Stimulated activated CD8-positive, alpha-beta memory T cell treated with anti-CD3 and anti-CD28 coated beads, Interleukin-4, amount 100 ng/mL, for 4 hours (primary cell): ENCODE measurements around the gene PSIP1.
"Not testable (repeated sequence)": the region's sequence is repeated elsewhere in the genome, so short reads cannot be mapped to it uniquely, and the experiment has no call there.

ENCODE experiments used
- DNase-seq, 2 donors: peaks; one replicate each; pipeline ENCODE4 v3.0.0-alpha.2; 2020; ENCODE audit warnings: low read depth in 2 of 2, low spot score in 1 of 2

Gene PSIP1

DNA sequence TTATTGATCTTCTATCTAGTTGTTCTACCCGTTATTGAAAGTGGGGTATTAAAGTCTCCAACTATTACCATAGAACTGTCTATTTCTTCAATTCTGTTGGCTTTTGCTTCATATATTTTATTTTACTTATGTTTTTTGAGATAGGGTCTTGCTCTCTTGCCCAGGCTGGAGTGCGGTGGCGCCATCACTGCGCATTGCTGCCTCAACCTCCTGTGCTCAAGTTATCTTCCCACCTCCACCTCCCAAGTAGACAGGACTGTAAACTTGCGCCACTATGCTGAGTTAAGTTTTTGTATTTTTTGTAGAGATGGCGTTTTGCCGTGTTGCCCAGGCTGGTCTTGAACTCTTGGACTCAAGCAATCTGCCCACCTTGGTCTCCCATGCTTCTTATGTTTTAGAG is 71.9 kb downstream of the PSIP1 start:
- DNase-seq: no peak

DNA sequence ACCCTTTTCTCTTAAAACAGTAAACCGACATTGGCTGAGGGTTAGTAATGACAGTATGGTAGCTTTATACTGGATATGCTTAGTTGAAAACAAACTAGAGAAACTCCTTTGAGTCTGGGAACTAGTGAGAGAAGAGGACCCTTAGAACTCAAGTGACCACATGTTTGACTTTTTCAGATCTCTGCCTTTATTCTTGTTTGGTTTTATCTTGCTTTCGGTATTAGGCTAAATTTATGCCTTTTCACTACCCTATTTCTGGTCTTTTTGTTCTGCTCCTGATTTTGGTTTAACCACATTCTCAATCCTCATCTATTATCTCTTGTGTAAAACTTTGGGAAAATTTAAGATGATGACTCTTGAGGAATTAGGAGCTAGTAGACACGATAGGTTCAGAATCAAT is 77.1 kb downstream of the PSIP1 start:
- no peak for DNase-seq

DNA sequence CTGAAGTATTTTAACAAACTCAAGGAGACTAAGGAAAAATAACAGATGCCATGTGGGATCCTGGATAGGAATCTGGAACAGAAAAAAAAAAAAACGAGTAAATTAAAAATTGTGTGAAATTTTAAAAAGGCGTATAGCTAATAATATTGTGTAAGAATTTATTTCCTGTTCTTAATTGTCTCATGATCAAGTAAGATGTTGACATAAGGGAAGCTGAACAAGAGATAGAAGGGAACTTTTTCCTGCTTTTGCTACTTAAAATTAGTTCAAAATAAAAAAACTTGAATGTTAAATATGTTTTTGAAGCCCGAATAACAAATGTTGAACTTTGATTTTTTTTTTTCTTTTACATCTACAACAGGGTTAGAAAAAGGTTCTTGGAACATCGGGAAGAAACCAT is 77.6 kb downstream of the PSIP1 start:
- no peak for DNase-seq

DNA sequence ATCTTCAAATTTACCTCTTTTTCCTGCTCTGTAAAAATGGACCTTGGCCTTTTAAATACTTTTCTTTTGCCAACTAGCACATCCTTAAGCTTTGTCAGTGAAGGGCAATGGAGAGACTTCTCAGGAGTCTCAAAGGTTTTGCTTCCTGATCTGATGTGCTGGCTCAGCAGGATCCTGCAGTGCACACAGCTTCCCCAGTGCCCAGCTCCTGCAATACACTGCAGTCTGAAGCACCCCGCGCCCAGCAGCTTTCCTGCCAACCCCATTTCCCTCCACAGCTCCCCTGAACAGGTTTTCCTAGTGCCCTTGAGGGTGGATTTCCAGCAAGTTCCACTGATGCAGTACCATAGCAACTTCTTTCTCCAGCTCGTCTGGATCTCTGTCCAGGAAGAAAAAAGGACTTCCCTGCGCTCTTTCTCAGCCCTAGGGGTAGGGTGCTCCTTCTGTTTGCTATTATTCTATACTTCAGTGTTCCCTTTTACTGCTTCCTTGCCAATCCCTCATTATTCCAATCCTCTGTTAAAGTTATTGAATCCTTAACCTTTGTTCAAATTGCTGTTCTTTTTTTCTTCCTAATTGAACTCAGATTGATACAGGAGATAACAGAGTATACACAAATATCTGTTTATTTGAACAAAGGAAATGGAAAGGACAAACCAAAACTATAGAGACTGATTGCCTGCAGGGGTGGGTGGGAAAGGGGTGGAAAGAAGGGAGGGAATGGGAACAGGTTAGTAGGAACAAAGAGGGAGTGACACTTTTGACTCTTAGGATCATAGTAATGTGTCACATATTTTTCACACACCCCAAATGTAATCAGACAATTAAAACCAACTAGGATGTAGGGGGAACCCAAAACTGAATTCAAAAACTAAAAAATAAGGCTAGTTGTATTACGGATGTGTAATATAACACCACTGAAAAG is 79.6 kb downstream of the PSIP1 start:
- DNase-seq: no peak

DNA sequence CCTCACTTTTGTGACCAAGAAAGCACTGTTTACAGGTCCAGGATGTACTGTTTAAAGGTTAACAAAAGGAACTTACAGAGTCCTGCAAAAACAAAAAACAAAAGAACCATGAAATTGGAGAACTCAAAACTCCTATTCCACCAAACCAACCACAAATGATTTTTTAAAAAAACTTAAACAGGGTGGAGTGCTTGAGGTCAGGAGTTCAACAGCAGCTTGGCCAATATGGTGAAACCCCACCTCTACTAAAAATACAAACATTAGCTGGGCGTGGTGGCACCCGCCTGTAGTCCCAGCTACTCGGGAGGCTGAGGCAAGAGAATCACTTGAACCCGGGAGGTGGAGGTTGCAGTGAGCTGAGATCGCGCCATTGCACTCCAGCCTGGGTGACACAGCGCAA is 83.1 kb downstream of the PSIP1 start:
- DNase-seq: not testable (repeated sequence)

DNA sequence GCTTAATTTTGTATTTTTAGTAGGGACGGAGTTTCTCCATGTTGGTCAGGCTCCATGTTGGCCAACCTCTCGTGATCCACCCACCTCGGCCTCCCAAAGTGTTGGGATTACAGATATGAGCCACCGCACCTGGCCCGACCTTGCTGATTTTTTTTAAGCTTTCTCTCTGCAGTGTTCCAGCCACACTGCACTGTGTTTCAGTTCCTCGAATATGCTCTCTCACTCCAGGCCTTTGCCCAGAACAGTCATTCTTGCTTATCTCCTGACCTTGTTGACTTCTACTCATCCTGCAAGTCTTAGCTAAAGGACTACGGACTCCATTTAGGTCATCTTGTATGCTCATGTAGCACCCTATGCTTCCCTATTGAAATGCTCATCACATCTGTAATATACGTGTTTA is 84.8 kb downstream of the PSIP1 start:
- DNase-seq: no peak

DNA sequence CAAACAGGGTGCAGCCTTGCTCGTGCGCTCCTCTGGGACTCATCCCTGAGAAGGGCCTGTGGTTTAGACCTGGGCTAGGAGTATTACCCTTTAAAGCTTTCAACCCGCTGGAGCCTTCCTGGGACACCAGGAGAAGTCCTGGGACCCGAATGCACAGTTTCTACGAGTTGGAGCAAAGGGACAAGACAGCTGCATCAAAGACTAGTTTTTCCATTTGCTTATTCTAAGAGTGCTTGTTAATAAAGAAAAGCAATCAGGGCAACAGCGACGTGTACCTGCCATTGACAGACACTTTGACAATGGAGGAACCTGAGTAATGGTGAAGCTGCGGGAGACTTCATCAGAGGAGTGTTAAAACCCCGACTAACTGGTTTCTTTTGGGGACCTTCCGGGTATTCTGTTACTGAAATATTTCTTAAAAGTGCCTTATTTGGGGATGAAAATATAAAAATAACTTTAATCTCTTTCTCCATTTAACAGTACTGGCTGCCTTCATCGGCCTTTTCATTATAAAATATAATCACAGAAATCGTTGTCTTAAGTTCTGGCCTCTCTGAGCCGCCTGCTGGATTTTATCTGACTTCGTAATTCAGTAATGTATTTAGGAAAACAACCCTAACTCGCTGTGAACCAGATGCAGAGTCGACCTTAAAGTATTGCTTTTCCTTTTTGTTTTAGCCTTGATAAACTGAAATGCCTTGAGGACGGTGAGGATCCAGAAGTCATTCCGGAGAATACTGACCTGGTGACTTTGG is 87.4 kb downstream of the PSIP1 start:
- no peak for DNase-seq

DNA sequence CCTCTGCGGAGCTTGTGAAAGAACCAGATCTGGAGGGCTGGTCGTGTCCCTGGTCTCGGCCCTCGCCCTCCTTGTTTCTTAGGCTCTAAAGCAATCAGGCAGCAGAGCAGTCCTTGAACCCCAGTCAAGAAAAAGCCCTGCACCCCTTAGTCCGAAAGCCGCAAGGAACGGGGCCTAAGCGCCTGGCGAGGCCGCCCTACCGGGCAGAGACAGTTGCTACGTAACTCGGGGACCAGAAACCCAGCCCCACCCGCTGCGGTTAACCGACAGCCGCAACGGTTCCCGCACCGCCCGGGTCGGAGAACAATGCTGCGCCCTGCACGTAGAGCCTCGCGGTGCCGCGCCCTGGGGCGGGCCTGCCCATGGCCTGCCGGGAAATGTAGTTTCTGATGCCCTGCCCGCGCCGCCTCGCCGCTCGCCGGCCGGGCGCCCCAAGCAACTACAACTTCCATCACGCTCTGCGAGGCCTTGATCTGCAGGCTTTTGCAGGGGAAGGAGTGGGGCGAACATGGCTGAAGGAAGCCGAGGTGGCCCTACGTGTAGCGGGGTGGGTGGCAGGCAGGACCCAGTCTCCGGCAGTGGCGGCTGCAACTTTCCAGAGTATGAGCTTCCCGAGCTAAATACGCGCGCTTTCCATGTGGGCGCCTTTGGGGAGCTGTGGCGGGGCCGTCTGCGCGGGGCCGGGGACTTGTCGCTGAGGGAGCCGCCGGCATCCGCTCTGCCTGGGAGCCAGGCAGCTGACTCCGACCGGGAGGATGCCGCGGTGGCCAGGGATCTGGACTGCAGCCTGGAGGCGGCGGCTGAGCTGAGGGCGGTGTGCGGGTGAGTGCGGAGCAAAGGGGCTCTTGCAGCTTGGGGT is 88.2 kb downstream of the PSIP1 start, which contains the start of gene SNAPC3:
Gene SNAPC3 (plus strand): TSS at position 505 of the 859 bp plus-strand sequence. CDS start 4 bp downstream, at position 509.
- DNase-seq: peak; percentile 81 to 85

DNA sequence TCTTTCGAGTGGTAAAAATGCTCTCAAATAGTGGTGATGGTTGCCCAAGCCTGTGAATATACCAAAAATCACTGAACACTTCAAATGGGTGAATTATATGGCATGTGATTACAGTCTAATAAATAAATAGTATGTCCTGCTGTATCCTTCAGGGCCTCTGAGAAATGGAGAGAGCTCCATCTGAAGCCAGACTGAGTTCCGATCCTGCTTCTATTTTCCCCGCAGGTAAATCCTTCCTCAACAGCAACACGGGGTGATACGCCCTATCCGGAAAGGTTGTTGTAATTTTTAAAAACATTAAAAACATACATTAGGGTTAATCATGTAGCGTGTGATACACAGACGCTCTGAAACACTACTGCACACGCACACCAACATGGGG is 88.8 kb downstream of the PSIP1 start:
- DNase-seq: no peak

DNA sequence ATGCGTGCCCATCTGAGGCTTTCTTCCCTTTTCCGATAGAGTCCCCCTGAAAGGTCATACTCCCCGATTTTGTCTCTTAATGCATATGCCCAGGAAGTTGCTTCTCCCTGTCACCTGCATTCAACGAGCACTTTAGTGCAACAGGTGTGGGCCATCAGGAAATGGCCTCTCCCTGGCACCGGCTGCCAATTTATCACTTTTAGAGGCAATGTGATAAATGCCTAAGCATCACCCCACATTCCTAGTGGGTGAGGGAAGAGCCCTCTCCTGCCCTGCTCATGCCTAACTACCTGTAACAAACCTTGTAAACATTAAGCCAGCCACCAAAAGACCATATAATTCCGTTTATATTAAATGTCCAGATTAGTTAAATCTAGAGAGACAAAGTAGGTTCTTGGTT is 89.2 kb downstream of the PSIP1 start:
- DNase-seq: no peak

DNA sequence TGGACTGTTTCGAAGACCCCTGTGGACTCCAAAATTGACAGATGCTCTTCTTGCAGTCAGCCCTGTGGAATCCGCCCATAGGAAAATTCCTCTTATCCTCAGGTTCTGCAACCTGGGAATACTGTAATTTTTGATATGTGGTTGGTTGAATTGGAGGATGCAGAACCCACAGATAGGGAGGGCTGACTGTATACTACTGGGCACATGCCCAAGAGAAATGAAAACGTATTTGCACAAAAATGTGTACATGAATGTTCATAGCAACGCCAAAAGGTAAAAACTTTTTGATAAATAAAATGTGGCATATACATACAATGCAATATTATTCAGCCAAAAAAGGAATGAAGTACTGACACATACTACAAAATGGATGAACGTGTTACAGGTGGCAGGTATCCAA is 90.0 kb downstream of the PSIP1 start:
- no peak for DNase-seq

DNA sequence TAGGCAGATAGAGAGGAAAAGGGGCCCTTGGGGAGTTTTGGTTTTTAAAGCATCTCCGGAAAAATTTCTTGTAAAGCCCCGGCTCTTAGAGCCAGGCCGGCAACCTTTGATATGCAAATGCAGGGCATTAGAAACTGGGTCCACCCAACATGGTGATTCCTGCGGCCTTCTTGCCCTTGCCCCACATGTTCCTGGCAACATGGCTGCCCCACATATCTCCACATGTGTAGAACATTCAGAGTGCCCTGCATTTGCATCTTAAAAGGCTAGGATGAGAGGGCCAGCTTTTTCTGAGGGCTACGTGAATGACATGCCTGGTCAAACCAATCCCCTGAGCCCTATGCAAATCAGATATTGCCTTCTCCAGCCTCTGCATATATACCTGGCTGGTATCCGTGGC is 93.1 kb downstream of the PSIP1 start:
- DNase-seq: no peak

DNA sequence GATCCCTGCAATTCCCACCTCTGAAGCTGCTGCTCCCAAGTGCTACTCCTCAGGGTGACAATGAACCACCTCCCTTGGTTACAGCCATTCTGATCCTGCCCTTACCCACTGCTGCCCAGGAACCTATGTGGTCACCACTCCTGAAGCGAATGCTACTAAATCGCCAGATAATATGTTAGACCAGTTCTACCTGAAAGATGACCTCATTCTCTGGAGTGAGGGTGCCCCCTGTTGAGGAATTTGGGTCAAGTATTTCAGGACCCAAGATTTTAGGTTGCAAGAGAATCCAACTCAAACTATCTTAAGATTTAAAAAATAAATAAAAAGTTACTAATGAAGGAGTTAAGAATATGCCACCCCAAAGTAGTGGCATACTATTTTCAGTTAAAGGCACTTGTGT is 93.9 kb downstream of the PSIP1 start:
- DNase-seq: no peak
